Endothelial cell (in vitro differentiated cells): Measurements from ENCODE around the gene USH2A. TPM values are rescaled to one million over a fixed set of nuclear protein-coding genes. Genes with fewer than 3 reads are reported as not detected.

Source experiments
- DNase-seq: peaks from one replicate; pipeline ENCODE4 v3.0.0; 2021; ENCODE audit warnings: low spot score
- H3K27ac Mint-ChIP-seq: one replicate; pipeline ENCODE4 v1.8.0; 2021; ENCODE audit warnings: mixed read lengths, inconsistent platforms; ENCODE audit not compliant: unreplicated experiment
- H3K27me3 Mint-ChIP-seq: one replicate; pipeline ENCODE4 v1.8.0; 2021; ENCODE audit warnings: mild to moderate bottlenecking, moderate library complexity, mixed read lengths, inconsistent platforms; ENCODE audit not compliant: unreplicated experiment
- H3K36me3 Mint-ChIP-seq: one replicate; pipeline ENCODE4 v1.8.0; 2021; ENCODE audit warnings: mild to moderate bottlenecking, low read depth, mixed read lengths, inconsistent platforms; ENCODE audit not compliant: unreplicated experiment
- H3K4me1 Mint-ChIP-seq: one replicate; pipeline ENCODE4 v1.8.0; 2021; ENCODE audit warnings: mild to moderate bottlenecking, mixed read lengths, inconsistent platforms; ENCODE audit not compliant: unreplicated experiment
- H3K4me3 Mint-ChIP-seq: one replicate; pipeline ENCODE4 v1.8.0; 2021; ENCODE audit warnings: mild to moderate bottlenecking, mixed read lengths, inconsistent platforms; ENCODE audit not compliant: unreplicated experiment
- H3K9me3 Mint-ChIP-seq: one replicate; pipeline ENCODE4 v1.8.0; 2021; ENCODE audit warnings: mixed read lengths, inconsistent platforms; ENCODE audit not compliant: unreplicated experiment
- total RNA-seq: library from RNA; stranded (reverse); fragmentation: NEBNext Ultra II Directional; extraction: Animal tissue kit (Norgen Biotek cat#: 25700); gene quantifications from one replicate; pipeline ENCODE4 v1.2.1, GENCODE V29; 2021; ENCODE audit not compliant: unreplicated experiment
- TF ChIP-seq, protein P1 (sequence below): fragments of 200-600 bp; sonication (generic); IDR thresholded peaks from one replicate; pipeline ENCODE4 v1.5.0; 2021; ENCODE audit warnings: antibody characterized with exemption; ENCODE audit not compliant: unreplicated experiment

USH2A gene
- total RNA-seq, 1 donor from 2014 or later: not detected

DNA sequence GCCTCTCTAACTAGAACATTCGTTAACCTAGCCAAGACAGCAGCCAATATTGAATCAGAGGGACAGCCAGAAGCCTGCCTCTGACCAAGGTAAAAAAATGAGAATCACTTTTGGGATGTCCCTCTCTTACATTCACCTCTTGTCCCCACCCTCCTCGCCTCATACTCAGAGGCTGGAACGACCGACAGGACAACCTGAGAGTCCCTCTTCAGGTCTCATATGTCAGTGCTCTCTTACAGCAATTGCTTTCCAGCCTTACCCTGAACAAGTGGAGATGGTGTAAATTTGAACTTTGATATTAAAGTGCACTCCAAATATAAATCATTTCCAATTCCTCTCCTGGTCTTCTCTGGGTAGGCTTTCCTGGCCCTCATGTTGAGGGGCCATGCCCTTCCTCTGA is 528.6 kb downstream of the USH2A start:
- H3K27ac Mint-ChIP-seq: no peak overlapping the region
- no peaks in the 10 kb centered on the region for H3K27me3 Mint-ChIP-seq
- TF ChIP-seq, protein P1, sequence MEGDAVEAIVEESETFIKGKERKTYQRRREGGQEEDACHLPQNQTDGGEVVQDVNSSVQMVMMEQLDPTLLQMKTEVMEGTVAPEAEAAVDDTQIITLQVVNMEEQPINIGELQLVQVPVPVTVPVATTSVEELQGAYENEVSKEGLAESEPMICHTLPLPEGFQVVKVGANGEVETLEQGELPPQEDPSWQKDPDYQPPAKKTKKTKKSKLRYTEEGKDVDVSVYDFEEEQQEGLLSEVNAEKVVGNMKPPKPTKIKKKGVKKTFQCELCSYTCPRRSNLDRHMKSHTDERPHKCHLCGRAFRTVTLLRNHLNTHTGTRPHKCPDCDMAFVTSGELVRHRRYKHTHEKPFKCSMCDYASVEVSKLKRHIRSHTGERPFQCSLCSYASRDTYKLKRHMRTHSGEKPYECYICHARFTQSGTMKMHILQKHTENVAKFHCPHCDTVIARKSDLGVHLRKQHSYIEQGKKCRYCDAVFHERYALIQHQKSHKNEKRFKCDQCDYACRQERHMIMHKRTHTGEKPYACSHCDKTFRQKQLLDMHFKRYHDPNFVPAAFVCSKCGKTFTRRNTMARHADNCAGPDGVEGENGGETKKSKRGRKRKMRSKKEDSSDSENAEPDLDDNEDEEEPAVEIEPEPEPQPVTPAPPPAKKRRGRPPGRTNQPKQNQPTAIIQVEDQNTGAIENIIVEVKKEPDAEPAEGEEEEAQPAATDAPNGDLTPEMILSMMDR: no peak
- H3K9me3 Mint-ChIP-seq: no peaks in the 10 kb centered on the region
- H3K4me1 Mint-ChIP-seq: peaks cover 5% of the 10 kb centered on the region
- no peaks in the 10 kb centered on the region for H3K36me3 Mint-ChIP-seq
- no peak overlapping the region for H3K4me3 Mint-ChIP-seq
- no peak for DNase-seq

- Mint-ChIP-seq H3K4me3 (no peak overlapping the region), H3K4me1 (peaks cover 5% of the 10 kb centered on the region), H3K27me3 (no peaks in the 10 kb centered on the region), H3K36me3 (no peaks in the 10 kb centered on the region), H3K9me3 (no peaks in the 10 kb centered on the region), H3K27ac (no peak overlapping the region)
- TF ChIP-seq, protein P1: no peak
- no peak for DNase-seq
Measured at GRCh38 chr1:215891266-215892057, 531.8 kb downstream of the USH2A start.

DNA sequence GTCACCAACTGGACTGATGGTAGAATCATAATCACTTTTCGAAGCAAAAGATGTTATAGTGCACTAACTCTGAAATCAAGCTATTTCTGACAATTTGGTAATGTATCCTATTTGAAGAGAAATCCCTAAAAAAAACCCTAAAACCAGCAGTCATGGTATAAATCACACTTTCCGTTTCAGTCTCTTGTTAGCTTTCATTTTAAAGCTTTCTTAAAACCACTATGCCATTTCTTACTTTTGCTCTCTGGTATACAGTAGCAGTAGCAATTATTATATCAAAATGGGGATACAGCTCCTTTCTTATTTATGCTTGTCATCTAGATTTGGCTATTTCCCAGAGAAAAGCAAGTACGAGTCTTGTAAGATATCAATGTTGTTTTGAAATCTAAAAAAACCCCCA is 532.8 kb downstream of the USH2A start:
- H3K36me3 Mint-ChIP-seq: no peaks in the 10 kb centered on the region
- no peaks in the 10 kb centered on the region for H3K27me3 Mint-ChIP-seq
- no peak for DNase-seq
- no peaks in the 10 kb centered on the region for H3K9me3 Mint-ChIP-seq
- H3K4me1 Mint-ChIP-seq: peaks cover 5% of the 10 kb centered on the region
- TF ChIP-seq, protein P1: no peak
- no peak overlapping the region for H3K27ac Mint-ChIP-seq
- H3K4me3 Mint-ChIP-seq: no peak overlapping the region

GRCh38 chr1:215889871-215890270 is 533.4 kb downstream of the USH2A start:
- Mint-ChIP-seq H3K9me3 (no peaks in the 10 kb centered on the region), H3K27ac (no peak overlapping the region), H3K4me1 (no peaks in the 10 kb centered on the region), H3K36me3 (no peaks in the 10 kb centered on the region), H3K27me3 (no peaks in the 10 kb centered on the region), H3K4me3 (no peak overlapping the region)
- no peak for DNase-seq
- TF ChIP-seq, protein P1: no peak

- Mint-ChIP-seq H3K27me3 (no peaks in the 10 kb centered on the region), H3K27ac (no peak overlapping the region), H3K36me3 (no peaks in the 10 kb centered on the region), H3K4me1 (no peaks in the 10 kb centered on the region), H3K9me3 (no peaks in the 10 kb centered on the region), H3K4me3 (no peak overlapping the region)
- DNase-seq: no peak
- TF ChIP-seq, protein P1: no peak
Measured at GRCh38 chr1:215888159-215888558, 535.1 kb downstream of the USH2A start.
